ENCODE data around the gene SMARCA5.

DNA sequence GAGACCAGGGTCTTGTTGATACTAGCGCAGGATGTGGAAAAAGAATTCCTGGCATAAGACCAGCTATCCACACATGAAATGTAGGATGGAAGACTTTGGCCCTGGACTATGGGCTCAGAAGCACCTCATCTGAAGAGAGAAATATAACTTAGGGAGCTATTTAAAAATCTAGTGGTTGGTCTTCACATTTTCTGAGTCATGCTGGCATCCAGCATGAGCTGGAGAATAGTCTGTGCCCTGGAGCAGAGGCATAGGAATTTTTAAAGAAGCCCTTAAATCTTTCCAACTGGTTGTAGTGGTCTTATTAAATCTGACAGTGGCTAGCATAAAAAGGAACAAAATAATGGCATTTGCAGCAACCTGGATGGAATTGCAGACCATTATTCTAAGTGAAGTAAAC is 86.3 kb downstream of the SMARCA5 start:
- TF ChIP-seq, protein P1, sequence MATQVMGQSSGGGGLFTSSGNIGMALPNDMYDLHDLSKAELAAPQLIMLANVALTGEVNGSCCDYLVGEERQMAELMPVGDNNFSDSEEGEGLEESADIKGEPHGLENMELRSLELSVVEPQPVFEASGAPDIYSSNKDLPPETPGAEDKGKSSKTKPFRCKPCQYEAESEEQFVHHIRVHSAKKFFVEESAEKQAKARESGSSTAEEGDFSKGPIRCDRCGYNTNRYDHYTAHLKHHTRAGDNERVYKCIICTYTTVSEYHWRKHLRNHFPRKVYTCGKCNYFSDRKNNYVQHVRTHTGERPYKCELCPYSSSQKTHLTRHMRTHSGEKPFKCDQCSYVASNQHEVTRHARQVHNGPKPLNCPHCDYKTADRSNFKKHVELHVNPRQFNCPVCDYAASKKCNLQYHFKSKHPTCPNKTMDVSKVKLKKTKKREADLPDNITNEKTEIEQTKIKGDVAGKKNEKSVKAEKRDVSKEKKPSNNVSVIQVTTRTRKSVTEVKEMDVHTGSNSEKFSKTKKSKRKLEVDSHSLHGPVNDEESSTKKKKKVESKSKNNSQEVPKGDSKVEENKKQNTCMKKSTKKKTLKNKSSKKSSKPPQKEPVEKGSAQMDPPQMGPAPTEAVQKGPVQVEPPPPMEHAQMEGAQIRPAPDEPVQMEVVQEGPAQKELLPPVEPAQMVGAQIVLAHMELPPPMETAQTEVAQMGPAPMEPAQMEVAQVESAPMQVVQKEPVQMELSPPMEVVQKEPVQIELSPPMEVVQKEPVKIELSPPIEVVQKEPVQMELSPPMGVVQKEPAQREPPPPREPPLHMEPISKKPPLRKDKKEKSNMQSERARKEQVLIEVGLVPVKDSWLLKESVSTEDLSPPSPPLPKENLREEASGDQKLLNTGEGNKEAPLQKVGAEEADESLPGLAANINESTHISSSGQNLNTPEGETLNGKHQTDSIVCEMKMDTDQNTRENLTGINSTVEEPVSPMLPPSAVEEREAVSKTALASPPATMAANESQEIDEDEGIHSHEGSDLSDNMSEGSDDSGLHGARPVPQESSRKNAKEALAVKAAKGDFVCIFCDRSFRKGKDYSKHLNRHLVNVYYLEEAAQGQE (tag by site-specific recombination; IDR thresholded peaks at IDR 0.05) = no peak
- TF ChIP-seq, protein P2, sequence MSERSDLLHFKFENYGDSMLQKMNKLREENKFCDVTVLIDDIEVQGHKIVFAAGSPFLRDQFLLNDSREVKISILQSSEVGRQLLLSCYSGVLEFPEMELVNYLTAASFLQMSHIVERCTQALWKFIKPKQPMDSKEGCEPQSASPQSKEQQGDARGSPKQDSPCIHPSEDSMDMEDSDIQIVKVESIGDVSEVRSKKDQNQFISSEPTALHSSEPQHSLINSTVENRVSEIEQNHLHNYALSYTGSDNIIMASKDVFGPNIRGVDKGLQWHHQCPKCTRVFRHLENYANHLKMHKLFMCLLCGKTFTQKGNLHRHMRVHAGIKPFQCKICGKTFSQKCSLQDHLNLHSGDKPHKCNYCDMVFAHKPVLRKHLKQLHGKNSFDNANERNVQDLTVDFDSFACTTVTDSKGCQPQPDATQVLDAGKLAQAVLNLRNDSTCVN (tag by site-specific recombination; optimal IDR thresholded peaks at IDR 0.05) = no peak
- TF ChIP-seq, protein P3, sequence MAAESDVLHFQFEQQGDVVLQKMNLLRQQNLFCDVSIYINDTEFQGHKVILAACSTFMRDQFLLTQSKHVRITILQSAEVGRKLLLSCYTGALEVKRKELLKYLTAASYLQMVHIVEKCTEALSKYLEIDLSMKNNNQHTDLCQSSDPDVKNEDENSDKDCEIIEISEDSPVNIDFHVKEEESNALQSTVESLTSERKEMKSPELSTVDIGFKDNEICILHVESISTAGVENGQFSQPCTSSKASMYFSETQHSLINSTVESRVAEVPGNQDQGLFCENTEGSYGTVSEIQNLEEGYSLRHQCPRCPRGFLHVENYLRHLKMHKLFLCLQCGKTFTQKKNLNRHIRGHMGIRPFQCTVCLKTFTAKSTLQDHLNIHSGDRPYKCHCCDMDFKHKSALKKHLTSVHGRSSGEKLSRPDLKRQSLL (tag by site-specific recombination; IDR thresholded peaks at IDR 0.05) = no peak
- TF ChIP-seq, protein P4, sequence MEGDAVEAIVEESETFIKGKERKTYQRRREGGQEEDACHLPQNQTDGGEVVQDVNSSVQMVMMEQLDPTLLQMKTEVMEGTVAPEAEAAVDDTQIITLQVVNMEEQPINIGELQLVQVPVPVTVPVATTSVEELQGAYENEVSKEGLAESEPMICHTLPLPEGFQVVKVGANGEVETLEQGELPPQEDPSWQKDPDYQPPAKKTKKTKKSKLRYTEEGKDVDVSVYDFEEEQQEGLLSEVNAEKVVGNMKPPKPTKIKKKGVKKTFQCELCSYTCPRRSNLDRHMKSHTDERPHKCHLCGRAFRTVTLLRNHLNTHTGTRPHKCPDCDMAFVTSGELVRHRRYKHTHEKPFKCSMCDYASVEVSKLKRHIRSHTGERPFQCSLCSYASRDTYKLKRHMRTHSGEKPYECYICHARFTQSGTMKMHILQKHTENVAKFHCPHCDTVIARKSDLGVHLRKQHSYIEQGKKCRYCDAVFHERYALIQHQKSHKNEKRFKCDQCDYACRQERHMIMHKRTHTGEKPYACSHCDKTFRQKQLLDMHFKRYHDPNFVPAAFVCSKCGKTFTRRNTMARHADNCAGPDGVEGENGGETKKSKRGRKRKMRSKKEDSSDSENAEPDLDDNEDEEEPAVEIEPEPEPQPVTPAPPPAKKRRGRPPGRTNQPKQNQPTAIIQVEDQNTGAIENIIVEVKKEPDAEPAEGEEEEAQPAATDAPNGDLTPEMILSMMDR (tag by site-specific recombination; IDR thresholded peaks at IDR 0.05) = no peak
- TF ChIP-seq ZNF202 (tag by site-specific recombination; IDR thresholded peaks at IDR 0.05; ENCODE audit: borderline replicate concordance) = no peak
- TF ChIP-seq SALL2 (tag by site-specific recombination; IDR thresholded peaks at IDR 0.05; ENCODE audit: borderline replicate concordance) = no peak
- no peak for TF ChIP-seq ZNF777 (tag by site-specific recombination; IDR thresholded peaks at IDR 0.05; ENCODE audit: borderline replicate concordance)
- TF ChIP-seq ZNF433 (tag by site-specific recombination; IDR thresholded peaks at IDR 0.05; ENCODE audit: low read depth) = no peak
- TF ChIP-seq, protein P5, sequence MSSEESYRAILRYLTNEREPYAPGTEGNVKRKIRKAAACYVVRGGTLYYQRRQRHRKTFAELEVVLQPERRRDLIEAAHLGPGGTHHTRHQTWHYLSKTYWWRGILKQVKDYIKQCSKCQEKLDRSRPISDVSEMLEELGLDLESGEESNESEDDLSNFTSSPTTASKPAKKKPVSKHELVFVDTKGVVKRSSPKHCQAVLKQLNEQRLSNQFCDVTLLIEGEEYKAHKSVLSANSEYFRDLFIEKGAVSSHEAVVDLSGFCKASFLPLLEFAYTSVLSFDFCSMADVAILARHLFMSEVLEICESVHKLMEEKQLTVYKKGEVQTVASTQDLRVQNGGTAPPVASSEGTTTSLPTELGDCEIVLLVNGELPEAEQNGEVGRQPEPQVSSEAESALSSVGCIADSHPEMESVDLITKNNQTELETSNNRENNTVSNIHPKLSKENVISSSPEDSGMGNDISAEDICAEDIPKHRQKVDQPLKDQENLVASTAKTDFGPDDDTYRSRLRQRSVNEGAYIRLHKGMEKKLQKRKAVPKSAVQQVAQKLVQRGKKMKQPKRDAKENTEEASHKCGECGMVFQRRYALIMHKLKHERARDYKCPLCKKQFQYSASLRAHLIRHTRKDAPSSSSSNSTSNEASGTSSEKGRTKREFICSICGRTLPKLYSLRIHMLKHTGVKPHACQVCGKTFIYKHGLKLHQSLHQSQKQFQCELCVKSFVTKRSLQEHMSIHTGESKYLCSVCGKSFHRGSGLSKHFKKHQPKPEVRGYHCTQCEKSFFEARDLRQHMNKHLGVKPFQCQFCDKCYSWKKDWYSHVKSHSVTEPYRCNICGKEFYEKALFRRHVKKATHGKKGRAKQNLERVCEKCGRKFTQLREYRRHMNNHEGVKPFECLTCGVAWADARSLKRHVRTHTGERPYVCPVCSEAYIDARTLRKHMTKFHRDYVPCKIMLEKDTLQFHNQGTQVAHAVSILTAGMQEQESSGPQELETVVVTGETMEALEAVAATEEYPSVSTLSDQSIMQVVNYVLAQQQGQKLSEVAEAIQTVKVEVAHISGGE (tag by site-specific recombination; conservative IDR thresholded peaks at IDR 0.05; ENCODE audit: low read depth) = no peak
- TF ChIP-seq YY1 (tag by site-specific recombination; IDR thresholded peaks at IDR 0.05) = no peak
- TF ChIP-seq ZNF707 (tag by site-specific recombination; IDR thresholded peaks at IDR 0.05) = no peak
- TF ChIP-seq ZIC2 (tag by site-specific recombination; IDR thresholded peaks at IDR 0.05) = no peak
